Chondrocyte (in vitro differentiated cells): Measurements from ENCODE around the gene GFI1. TPM values are rescaled to one million over a fixed set of nuclear protein-coding genes. Genes with fewer than 3 reads are reported as not detected.

Experiments used
- DNase-seq: peaks from one replicate; pipeline ENCODE4 v3.0.0; 2021; ENCODE audit warnings: mixed read lengths, low spot score
- H3K27ac Mint-ChIP-seq: one replicate; pipeline ENCODE4 v1.8.0; 2021; ENCODE audit warnings: mild to moderate bottlenecking, moderate library complexity, mixed read lengths; ENCODE audit not compliant: unreplicated experiment
- H3K27me3 Mint-ChIP-seq: 2 replicates; pipeline ENCODE4 v1.8.0; 2021; ENCODE audit warnings: low read depth, mixed read lengths
- H3K36me3 Mint-ChIP-seq: 2 replicates; pipeline ENCODE4 v1.8.0; 2021; ENCODE audit warnings: low read depth, mixed read lengths
- H3K4me1 Mint-ChIP-seq: 2 replicates; pipeline ENCODE4 v1.8.0; 2021; ENCODE audit warnings: low read depth, mild to moderate bottlenecking, mixed read lengths
- H3K4me3 Mint-ChIP-seq: one replicate; pipeline ENCODE4 v1.8.0; 2021; ENCODE audit warnings: mild to moderate bottlenecking, moderate library complexity, mixed read lengths; ENCODE audit not compliant: unreplicated experiment
- H3K9me3 Mint-ChIP-seq: 2 replicates; pipeline ENCODE4 v1.8.0; 2021; ENCODE audit warnings: low read depth, mixed read lengths
- CTCF ChIP-seq: fragments of 200-600 bp; sonication (generic); IDR thresholded peaks from 2 replicates; pipeline ENCODE4 v1.5.0; 2021; ENCODE audit warnings: antibody characterized with exemption, mild to moderate bottlenecking, moderate library complexity
- total RNA-seq: library from RNA; stranded (reverse); gene quantifications from 3 replicates; pipeline ENCODE4 v1.2.1, GENCODE V29; 2021

GFI1 gene
- total RNA-seq, 1 donor from 2014 or later: not detected

- Mint-ChIP-seq H3K27ac (no peak overlapping the region), H3K4me1 (peaks cover 16% of the 10 kb centered on the region), H3K4me3 (no peak overlapping the region), H3K36me3 (no peaks in the 10 kb centered on the region), H3K9me3 (no peaks in the 10 kb centered on the region), H3K27me3 (no peaks in the 10 kb centered on the region)
- no peak for TF ChIP-seq CTCF
- no peak for DNase-seq
Measured at GRCh38 chr1:92504291-92505014, 17.7 kb upstream of the GFI1 start.

- Mint-ChIP-seq H3K9me3 (no peaks in the 10 kb centered on the region), H3K27me3 (no peaks in the 10 kb centered on the region), H3K4me3 (no peak overlapping the region), H3K4me1 (peaks cover 16% of the 10 kb centered on the region), H3K27ac (no peak overlapping the region), H3K36me3 (no peaks in the 10 kb centered on the region)
- DNase-seq: no peak
- no peak for TF ChIP-seq CTCF
Measured at GRCh38 chr1:92503926-92504285, 17.2 kb upstream of the GFI1 start.

- no peak overlapping the region for H3K4me3 Mint-ChIP-seq
- peaks cover under 1% of the 10 kb centered on the region for H3K36me3 Mint-ChIP-seq
- H3K4me1 Mint-ChIP-seq: peaks cover 16% of the 10 kb centered on the region
- H3K27ac Mint-ChIP-seq: no peak overlapping the region
- no peaks in the 10 kb centered on the region for H3K27me3 Mint-ChIP-seq
- no peak for DNase-seq
- TF ChIP-seq CTCF: no peak
- no peaks in the 10 kb centered on the region for H3K9me3 Mint-ChIP-seq
Measured at GRCh38 chr1:92503043-92503925, 16.6 kb upstream of the GFI1 start.

GRCh38 chr1:92502247-92502646 lies 15.5 kb upstream of the GFI1 start:
- peaks cover 16% of the 10 kb centered on the region for H3K4me1 Mint-ChIP-seq
- TF ChIP-seq CTCF: no peak
- no peak for DNase-seq
- peak overlapping the region; percentile 38 for H3K27ac Mint-ChIP-seq
- H3K9me3 Mint-ChIP-seq: no peaks in the 10 kb centered on the region
- no peak overlapping the region for H3K4me3 Mint-ChIP-seq
- H3K27me3 Mint-ChIP-seq: no peaks in the 10 kb centered on the region
- H3K36me3 Mint-ChIP-seq: peaks cover 2% of the 10 kb centered on the region

- Mint-ChIP-seq H3K36me3 (peaks cover 2% of the 10 kb centered on the region), H3K27me3 (no peaks in the 10 kb centered on the region), H3K9me3 (no peaks in the 10 kb centered on the region), H3K4me3 (no peak overlapping the region), H3K4me1 (peaks cover 16% of the 10 kb centered on the region), H3K27ac (no peak overlapping the region)
- no peak for TF ChIP-seq CTCF
- DNase-seq: no peak
Measured at GRCh38 chr1:92500552-92500951, 13.8 kb upstream of the GFI1 start.
